ENCODE results near the gene OR4C45.

GRCh38 chr11:50070389-50070788, 37.7 kb downstream of the OR4C45 start:
- no peak for TF ChIP-seq CEBPB (IDR thresholded peaks at IDR 0.05; ENCODE audit: low read depth, low read length)
- no peak for TF ChIP-seq CHD2 (IDR thresholded peaks at IDR 0.05; ENCODE audit: low read length)
- TF ChIP-seq, protein P1, sequence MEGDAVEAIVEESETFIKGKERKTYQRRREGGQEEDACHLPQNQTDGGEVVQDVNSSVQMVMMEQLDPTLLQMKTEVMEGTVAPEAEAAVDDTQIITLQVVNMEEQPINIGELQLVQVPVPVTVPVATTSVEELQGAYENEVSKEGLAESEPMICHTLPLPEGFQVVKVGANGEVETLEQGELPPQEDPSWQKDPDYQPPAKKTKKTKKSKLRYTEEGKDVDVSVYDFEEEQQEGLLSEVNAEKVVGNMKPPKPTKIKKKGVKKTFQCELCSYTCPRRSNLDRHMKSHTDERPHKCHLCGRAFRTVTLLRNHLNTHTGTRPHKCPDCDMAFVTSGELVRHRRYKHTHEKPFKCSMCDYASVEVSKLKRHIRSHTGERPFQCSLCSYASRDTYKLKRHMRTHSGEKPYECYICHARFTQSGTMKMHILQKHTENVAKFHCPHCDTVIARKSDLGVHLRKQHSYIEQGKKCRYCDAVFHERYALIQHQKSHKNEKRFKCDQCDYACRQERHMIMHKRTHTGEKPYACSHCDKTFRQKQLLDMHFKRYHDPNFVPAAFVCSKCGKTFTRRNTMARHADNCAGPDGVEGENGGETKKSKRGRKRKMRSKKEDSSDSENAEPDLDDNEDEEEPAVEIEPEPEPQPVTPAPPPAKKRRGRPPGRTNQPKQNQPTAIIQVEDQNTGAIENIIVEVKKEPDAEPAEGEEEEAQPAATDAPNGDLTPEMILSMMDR (IDR thresholded peaks at IDR 0.05; ENCODE audit: control extremely low read depth in 1 of 3, insufficient read depth in 1 of 3, low read depth in 1 of 3, low read length in 3 of 3): no peak
- no peak for TF ChIP-seq EZH2 (IDR thresholded peaks at IDR 0.05; ENCODE audit: low read depth, low read length, severe bottlenecking)
- no peak for TF ChIP-seq POLR2AphosphoS5 (IDR thresholded peaks at IDR 0.05; ENCODE audit: low read depth, low read length)
- TF ChIP-seq TCF12 (IDR thresholded peaks at IDR 0.05; ENCODE audit: low read depth, low read length): no peak
- no peak for TF ChIP-seq RAD21 (IDR thresholded peaks at IDR 0.05 in 1 of 2, conservative IDR thresholded peaks at IDR 0.05 in 1 of 2; ENCODE audit: low read depth in 2 of 2, low read length in 2 of 2)
- TF ChIP-seq POLR2A (IDR thresholded peaks at IDR 0.05; ENCODE audit: control extremely low read depth in 1 of 2, low read depth in 2 of 2, low read length in 2 of 2): no peak
- no peak for TF ChIP-seq BACH1 (IDR thresholded peaks at IDR 0.05; ENCODE audit: low read length)
- TF ChIP-seq TBP (IDR thresholded peaks at IDR 0.05; ENCODE audit: low read depth, low read length): no peak
